ENCODE measurements around the gene FIBIN. TPM values are rescaled to one million over a fixed set of nuclear protein-coding genes. Genes with fewer than 3 reads are reported as not detected.

Gene FIBIN
- total RNA-seq, 1 donor from 2014 or later: 8.9 TPM

- peaks cover 44% of the 10 kb centered on the region for H3K9me3 Mint-ChIP-seq
- H3K27me3 Mint-ChIP-seq (ENCODE audit: low read depth): no peaks in the 10 kb centered on the region
- H3K36me3 Mint-ChIP-seq: peaks cover 16% of the 10 kb centered on the region
- H3K4me3 Mint-ChIP-seq: no peak overlapping the region
- H3K4me1 Mint-ChIP-seq: peaks cover 3% of the 10 kb centered on the region
- DNase-seq (ENCODE audit: low spot score in 2 of 2, unreplicated experiment in 2 of 2): no peak
- no peak for TF ChIP-seq CTCF (IDR thresholded peaks at IDR 0.05; ENCODE audit: unreplicated experiment)
- H3K27ac Mint-ChIP-seq: no peak overlapping the region
Measured at GRCh38 chr11:27041141-27041899, 47.4 kb downstream of the FIBIN start.

Other genes starting within 250 kb of the FIBIN start
- 0.16 TPM in 1 of 3 replicates, not detected in the others for gene BBOX1, start 46.7 kb downstream of the FIBIN start, total RNA-seq